A549 (cell line): ENCODE measurements around the gene RANBP17.

ENCODE experiments used
- FOSL2 ChIP-seq, 2 experiments: fragments of 450-650 bp in 1 of 2; fragments of >200 bp in 1 of 2; sonication (Bioruptor Twin) in 1 of 2; formaldehyde crosslinking; IDR thresholded peaks; 2 replicates each; pipeline versions ENCODE4 v1.5.0 to v1.6.1; 2016 to 2020; ENCODE audit warnings: mild to moderate bottlenecking in 1 of 2, moderate library complexity in 1 of 2
- HDAC2 ChIP-seq: fragments of 200-600 bp; sonication (generic); IDR thresholded peaks from 2 replicates; pipeline ENCODE4 v1.6.1; 2016
- HOXA7 ChIP-seq: fragments of 250-450 bp; sonication (Bioruptor Pico); IDR thresholded peaks from 2 replicates; pipeline ENCODE4 v1.5.0; 2020; ENCODE audit warnings: mild to moderate bottlenecking, moderate library complexity
- MAFK ChIP-seq: fragments of 450-650 bp; IDR thresholded peaks from 2 replicates; pipeline ENCODE4 v1.6.1; 2014; ENCODE audit not compliant: partially characterized antibody
- NFE2L2 ChIP-seq: fragments of 150-350 bp; conservative IDR thresholded peaks from 2 replicates; pipeline ENCODE4 v1.6.1; 2014; ENCODE audit warnings: low read length
- ZNF302 ChIP-seq: fragments of 250-450 bp; sonication (Bioruptor Pico); IDR thresholded peaks from 2 replicates; pipeline ENCODE4 v1.9.0; 2021; ENCODE audit warnings: inconsistent platforms, mild to moderate bottlenecking, moderate library complexity
- ZSCAN20 ChIP-seq: fragments of 250-450 bp; sonication (Bioruptor Pico); IDR thresholded peaks from 2 replicates; pipeline ENCODE4 v1.8.0; 2022; ENCODE audit warnings: mild to moderate bottlenecking, moderate library complexity
- TF ChIP-seq, protein P1 (sequence below): fragments of >200 bp; sonication (Bioruptor Twin); formaldehyde crosslinking; IDR thresholded peaks from 3 replicates; pipeline ENCODE4 v1.5.1; 2016
- TF ChIP-seq, protein P2 (sequence below): fragments of 150-350 bp; IDR thresholded peaks from 2 replicates; pipeline ENCODE4 v1.6.1; 2014; ENCODE audit warnings: low read depth, mild to moderate bottlenecking, low read length
- TF ChIP-seq, protein P3 (sequence below): fragments of 200-600 bp; sonication (generic); IDR thresholded peaks from 2 replicates; pipeline ENCODE4 v1.6.1; 2016; ENCODE audit warnings: antibody characterized with exemption, mild to moderate bottlenecking, moderate library complexity

DNA sequence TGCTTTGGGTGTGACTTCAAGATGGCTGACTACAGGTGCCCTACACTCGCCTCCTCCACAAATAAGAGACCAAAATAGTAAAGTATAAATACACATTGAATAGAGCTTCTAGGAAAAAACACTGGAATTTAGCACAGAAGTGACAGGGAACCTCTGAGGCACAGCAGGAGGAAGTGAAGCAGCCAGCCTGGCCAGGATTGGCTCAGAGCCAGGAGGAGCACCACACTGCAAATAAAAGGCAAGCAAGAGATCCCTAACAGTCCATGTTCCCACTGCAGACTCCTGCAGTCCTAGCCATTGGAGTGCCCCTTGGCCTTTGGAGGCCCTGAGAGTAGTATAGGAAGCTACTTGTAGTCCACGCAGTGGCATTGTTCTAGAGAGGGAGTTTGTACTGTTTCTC is 260.6 kb downstream of the RANBP17 start:
- TF ChIP-seq, protein P1, sequence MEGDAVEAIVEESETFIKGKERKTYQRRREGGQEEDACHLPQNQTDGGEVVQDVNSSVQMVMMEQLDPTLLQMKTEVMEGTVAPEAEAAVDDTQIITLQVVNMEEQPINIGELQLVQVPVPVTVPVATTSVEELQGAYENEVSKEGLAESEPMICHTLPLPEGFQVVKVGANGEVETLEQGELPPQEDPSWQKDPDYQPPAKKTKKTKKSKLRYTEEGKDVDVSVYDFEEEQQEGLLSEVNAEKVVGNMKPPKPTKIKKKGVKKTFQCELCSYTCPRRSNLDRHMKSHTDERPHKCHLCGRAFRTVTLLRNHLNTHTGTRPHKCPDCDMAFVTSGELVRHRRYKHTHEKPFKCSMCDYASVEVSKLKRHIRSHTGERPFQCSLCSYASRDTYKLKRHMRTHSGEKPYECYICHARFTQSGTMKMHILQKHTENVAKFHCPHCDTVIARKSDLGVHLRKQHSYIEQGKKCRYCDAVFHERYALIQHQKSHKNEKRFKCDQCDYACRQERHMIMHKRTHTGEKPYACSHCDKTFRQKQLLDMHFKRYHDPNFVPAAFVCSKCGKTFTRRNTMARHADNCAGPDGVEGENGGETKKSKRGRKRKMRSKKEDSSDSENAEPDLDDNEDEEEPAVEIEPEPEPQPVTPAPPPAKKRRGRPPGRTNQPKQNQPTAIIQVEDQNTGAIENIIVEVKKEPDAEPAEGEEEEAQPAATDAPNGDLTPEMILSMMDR = no peak
- no peak for TF ChIP-seq MAFK
- TF ChIP-seq, protein P2, sequence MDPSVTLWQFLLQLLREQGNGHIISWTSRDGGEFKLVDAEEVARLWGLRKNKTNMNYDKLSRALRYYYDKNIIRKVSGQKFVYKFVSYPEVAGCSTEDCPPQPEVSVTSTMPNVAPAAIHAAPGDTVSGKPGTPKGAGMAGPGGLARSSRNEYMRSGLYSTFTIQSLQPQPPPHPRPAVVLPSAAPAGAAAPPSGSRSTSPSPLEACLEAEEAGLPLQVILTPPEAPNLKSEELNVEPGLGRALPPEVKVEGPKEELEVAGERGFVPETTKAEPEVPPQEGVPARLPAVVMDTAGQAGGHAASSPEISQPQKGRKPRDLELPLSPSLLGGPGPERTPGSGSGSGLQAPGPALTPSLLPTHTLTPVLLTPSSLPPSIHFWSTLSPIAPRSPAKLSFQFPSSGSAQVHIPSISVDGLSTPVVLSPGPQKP = no peak
- no peak for TF ChIP-seq NFE2L2
- TF ChIP-seq HDAC2 = no peak
- no peak for TF ChIP-seq ZSCAN20 (CRISPR knock-in tag)
- TF ChIP-seq, protein P3, sequence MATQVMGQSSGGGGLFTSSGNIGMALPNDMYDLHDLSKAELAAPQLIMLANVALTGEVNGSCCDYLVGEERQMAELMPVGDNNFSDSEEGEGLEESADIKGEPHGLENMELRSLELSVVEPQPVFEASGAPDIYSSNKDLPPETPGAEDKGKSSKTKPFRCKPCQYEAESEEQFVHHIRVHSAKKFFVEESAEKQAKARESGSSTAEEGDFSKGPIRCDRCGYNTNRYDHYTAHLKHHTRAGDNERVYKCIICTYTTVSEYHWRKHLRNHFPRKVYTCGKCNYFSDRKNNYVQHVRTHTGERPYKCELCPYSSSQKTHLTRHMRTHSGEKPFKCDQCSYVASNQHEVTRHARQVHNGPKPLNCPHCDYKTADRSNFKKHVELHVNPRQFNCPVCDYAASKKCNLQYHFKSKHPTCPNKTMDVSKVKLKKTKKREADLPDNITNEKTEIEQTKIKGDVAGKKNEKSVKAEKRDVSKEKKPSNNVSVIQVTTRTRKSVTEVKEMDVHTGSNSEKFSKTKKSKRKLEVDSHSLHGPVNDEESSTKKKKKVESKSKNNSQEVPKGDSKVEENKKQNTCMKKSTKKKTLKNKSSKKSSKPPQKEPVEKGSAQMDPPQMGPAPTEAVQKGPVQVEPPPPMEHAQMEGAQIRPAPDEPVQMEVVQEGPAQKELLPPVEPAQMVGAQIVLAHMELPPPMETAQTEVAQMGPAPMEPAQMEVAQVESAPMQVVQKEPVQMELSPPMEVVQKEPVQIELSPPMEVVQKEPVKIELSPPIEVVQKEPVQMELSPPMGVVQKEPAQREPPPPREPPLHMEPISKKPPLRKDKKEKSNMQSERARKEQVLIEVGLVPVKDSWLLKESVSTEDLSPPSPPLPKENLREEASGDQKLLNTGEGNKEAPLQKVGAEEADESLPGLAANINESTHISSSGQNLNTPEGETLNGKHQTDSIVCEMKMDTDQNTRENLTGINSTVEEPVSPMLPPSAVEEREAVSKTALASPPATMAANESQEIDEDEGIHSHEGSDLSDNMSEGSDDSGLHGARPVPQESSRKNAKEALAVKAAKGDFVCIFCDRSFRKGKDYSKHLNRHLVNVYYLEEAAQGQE = no peak
- TF ChIP-seq FOSL2 (IDR thresholded peaks at IDR 0.05) = no peak
- no peak for TF ChIP-seq FOSL2 (CRISPR knock-in tag; IDR thresholded peaks at IDR 0.05)
- TF ChIP-seq HOXA7 = no peak
- TF ChIP-seq ZNF302 (CRISPR knock-in tag) = no peak
